Measurements from ENCODE around the gene CUL5.
"Not testable (repeated sequence)": the region's sequence is repeated elsewhere in the genome, so short reads cannot be mapped to it uniquely, and the experiment has no call there.

CUL5 gene

GRCh38 chr11:108097179-108097578 is 88.5 kb downstream of the CUL5 start:
- no peak for DNase-seq (ENCODE audit: extremely low read depth, low read depth)
- TF ChIP-seq CTCF (IDR thresholded peaks at IDR 0.05; ENCODE audit: low read depth, low read length, missing control alignments): no peak
- H3K4me3 ChIP-seq (replicated peaks; ENCODE audit: low read depth, low read length): no peak overlapping the region

GRCh38 chr11:108101090-108101775 is 92.5 kb downstream of the CUL5 start:
- TF ChIP-seq CTCF (IDR thresholded peaks at IDR 0.05; ENCODE audit: low read depth, low read length, missing control alignments): no peak
- DNase-seq (ENCODE audit: extremely low read depth, low read depth): no peak
- H3K4me3 ChIP-seq (replicated peaks; ENCODE audit: low read depth, low read length): no peak overlapping the region

- TF ChIP-seq CTCF (IDR thresholded peaks at IDR 0.05; ENCODE audit: low read depth, low read length, missing control alignments): no peak
- DNase-seq (ENCODE audit: extremely low read depth, low read depth): no peak
- no peak overlapping the region for H3K4me3 ChIP-seq (replicated peaks; ENCODE audit: low read depth, low read length)
Observed at GRCh38 chr11:108111126-108111525, 102.4 kb downstream of the CUL5 start.

- TF ChIP-seq CTCF (IDR thresholded peaks at IDR 0.05; ENCODE audit: low read depth, low read length, missing control alignments): no peak
- H3K4me3 ChIP-seq (replicated peaks; ENCODE audit: low read depth, low read length): no peak overlapping the region
- no peak for DNase-seq (ENCODE audit: extremely low read depth, low read depth)
Observed at GRCh38 chr11:108112057-108112456, 103.4 kb downstream of the CUL5 start.

GRCh38 chr11:108115500-108116140 is 106.9 kb downstream of the CUL5 start:
- no peak for TF ChIP-seq CTCF (IDR thresholded peaks at IDR 0.05; ENCODE audit: low read depth, low read length, missing control alignments)
- DNase-seq (ENCODE audit: extremely low read depth, low read depth): peak; percentile 54
- H3K4me3 ChIP-seq (replicated peaks; ENCODE audit: low read depth, low read length): no peak overlapping the region

GRCh38 chr11:108117746-108118371 is 109.2 kb downstream of the CUL5 start:
- DNase-seq (ENCODE audit: extremely low read depth, low read depth): no peak
- no peak overlapping the region for H3K4me3 ChIP-seq (replicated peaks; ENCODE audit: low read depth, low read length)
- TF ChIP-seq CTCF (IDR thresholded peaks at IDR 0.05; ENCODE audit: low read depth, low read length, missing control alignments): peak; percentile 29

- not testable (repeated sequence) for DNase-seq (ENCODE audit: extremely low read depth, low read depth)
- peak overlapping the region; percentile 60 for H3K4me3 ChIP-seq (replicated peaks; ENCODE audit: low read depth, low read length)
Observed at GRCh38 chr11:108120936-108121273, 112.2 kb downstream of the CUL5 start.

Measured in HFF-Myc (cell line).